GM12801 (cell line): Measurements from ENCODE around the gene DUXB.

Experiments used
- TF ChIP-seq, protein P1 (sequence below): IDR thresholded peaks from one replicate; pipeline ENCODE4 v1.5.1; 2011; ENCODE audit warnings: control low read depth; ENCODE audit not compliant: insufficient read length; ENCODE audit errors: extremely low read depth

Gene DUXB

DNA sequence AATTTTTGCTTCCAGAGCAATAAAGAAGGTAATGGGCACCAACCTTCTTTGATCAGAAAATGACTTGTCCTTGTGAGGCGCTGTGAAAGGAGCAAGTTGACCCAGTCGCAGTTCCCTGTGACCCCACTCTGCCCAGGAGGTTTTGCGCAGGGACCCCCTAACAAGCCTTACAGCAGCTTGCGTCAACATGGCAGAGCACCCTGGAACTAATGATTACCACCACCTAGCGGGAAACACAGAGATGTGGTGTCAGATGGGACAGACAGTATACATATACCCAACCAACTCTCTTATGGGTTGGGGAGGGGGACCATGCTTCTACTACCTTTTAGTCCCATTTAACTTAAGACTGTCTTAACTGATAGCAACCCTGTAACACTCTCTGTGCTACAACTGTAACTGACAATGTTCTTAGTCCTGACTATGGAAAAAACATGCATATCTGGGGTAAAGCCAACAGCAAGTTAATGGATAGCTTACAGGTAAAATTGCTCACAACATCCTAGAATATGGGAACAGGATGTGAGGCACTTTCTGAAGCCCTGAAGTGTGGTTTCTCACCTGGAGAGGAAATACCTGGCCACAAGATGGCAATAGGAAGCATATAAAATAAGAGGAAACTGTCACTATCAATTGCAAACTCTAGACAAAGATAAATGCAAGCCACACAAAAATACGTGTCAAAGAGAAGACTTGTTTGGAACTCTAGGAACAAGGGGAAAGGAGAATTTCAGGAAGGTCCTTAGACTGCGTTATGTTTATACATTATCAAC lies 56.8 kb downstream of the DUXB start:
- TF ChIP-seq, protein P1, sequence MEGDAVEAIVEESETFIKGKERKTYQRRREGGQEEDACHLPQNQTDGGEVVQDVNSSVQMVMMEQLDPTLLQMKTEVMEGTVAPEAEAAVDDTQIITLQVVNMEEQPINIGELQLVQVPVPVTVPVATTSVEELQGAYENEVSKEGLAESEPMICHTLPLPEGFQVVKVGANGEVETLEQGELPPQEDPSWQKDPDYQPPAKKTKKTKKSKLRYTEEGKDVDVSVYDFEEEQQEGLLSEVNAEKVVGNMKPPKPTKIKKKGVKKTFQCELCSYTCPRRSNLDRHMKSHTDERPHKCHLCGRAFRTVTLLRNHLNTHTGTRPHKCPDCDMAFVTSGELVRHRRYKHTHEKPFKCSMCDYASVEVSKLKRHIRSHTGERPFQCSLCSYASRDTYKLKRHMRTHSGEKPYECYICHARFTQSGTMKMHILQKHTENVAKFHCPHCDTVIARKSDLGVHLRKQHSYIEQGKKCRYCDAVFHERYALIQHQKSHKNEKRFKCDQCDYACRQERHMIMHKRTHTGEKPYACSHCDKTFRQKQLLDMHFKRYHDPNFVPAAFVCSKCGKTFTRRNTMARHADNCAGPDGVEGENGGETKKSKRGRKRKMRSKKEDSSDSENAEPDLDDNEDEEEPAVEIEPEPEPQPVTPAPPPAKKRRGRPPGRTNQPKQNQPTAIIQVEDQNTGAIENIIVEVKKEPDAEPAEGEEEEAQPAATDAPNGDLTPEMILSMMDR = no peak
